ENCODE results near the gene UBTF. TPM values are rescaled to one million over a fixed set of nuclear protein-coding genes. Genes with fewer than 3 reads are reported as not detected.

Gene UBTF
- total and polyA plus RNA-seq, 2 donors (not counting 3 experiments of a cell fraction or from before 2014, with no cell fraction given) = 14.7 to 84.7 TPM

- dilution Hi-C loops (cut with MboI; ENCODE audit: extremely low pct_ligation_motif_present, low sequenced_read_pairs) = no loop called here
- intact Hi-C loops (cut with micrococcal nuclease) = no loop called here
- TF ChIP-seq POLR2AphosphoS5 (IDR thresholded peaks at IDR 0.05; ENCODE audit: insufficient read depth, low read depth, low read length) (no peak), FOS (IDR thresholded peaks at IDR 0.05; ENCODE audit: borderline replicate concordance, insufficient read depth, low read length) (no peak), MYC (IDR thresholded peaks at IDR 0.05; ENCODE audit: low read depth, low read length) (no peak), CTCF (IDR thresholded peaks at IDR 0.05; ENCODE audit: extremely low read depth in 1 of 2, insufficient read depth in 1 of 2, low read depth in 1 of 2, low read length in 2 of 2) (no peak), EZH2 (IDR thresholded peaks at IDR 0.05; ENCODE audit: borderline replicate concordance, low read depth, low read length, severe bottlenecking) (no peak), MAX (IDR thresholded peaks at IDR 0.05; ENCODE audit: insufficient read depth, insufficient read length) (no peak), POLR2A (IDR thresholded peaks at IDR 0.05; ENCODE audit: low read depth, low read length) (no peak), JUN (IDR thresholded peaks at IDR 0.05; ENCODE audit: borderline replicate concordance, insufficient read depth, insufficient read length, low read depth) (no peak), GATA2 (IDR thresholded peaks at IDR 0.05; ENCODE audit: insufficient read depth, insufficient read length, low read depth, low read length) (no peak)
- no peak overlapping the region for H3K4me3 ChIP-seq (replicated peaks in 1 of 3; ENCODE audit: insufficient read depth in 1 of 3, low read depth in 1 of 3, low read length in 3 of 3)
- H3K4me1 ChIP-seq (ENCODE audit: control insufficient read depth, extremely low read depth, insufficient read depth, low read length) = no peaks in the 10 kb centered on the region
- FAIRE-seq = no peak
- no peak overlapping the region for H3K27ac ChIP-seq (ENCODE audit: insufficient read depth, low read depth, low read length)
- no peaks in the 10 kb centered on the region for H3K36me3 ChIP-seq (ENCODE audit: control insufficient read depth in 2 of 2, extremely low read depth in 1 of 2, insufficient read depth in 2 of 2, low read length in 2 of 2)
- ChIA-PET CTCF (interaction anchor here (0.6 kb wide), 1 partner anchor 49 kb away, joined by 3 read pairs; no protein-coding TSS in a partner anchor), POLR2A (no interaction called here)
- no peak for DNase-seq (ENCODE audit: low read depth, low spot score)
- H3K9me3 ChIP-seq (replicated peaks; ENCODE audit: control insufficient read depth, insufficient read depth, low read length) = no peaks in the 10 kb centered on the region
- H3K9me1 ChIP-seq (replicated peaks; ENCODE audit: control insufficient read depth, extremely low read depth, insufficient read depth, low read length) = no peaks in the 10 kb centered on the region
- H3K4me2 ChIP-seq (ENCODE audit: insufficient read depth, low read length) = no peak overlapping the region
- no peaks in the 10 kb centered on the region for H3K27me3 ChIP-seq (ENCODE audit: control insufficient read depth in 2 of 2, insufficient read depth in 2 of 2, low read length in 2 of 2)
- no TSS peak for BruUV-seq (replicated peaks)
- H3K9ac ChIP-seq (replicated peaks; ENCODE audit: extremely low read depth, insufficient read depth, low read length) = no peak overlapping the region
- no peak overlapping the region for H2AFZ ChIP-seq (ENCODE audit: low read depth, low read length)
- H3K79me2 ChIP-seq (ENCODE audit: control insufficient read depth, insufficient read depth, low read length) = no peaks in the 10 kb centered on the region
- no peaks in the 10 kb centered on the region for H4K20me1 ChIP-seq (replicated peaks; ENCODE audit: control insufficient read depth, extremely low read depth, insufficient read depth, low read length)
These were observed 33.5 kb upstream of the UBTF start for GRCh38 chr17:44253006-44253405.
